Trophoblast cell (in vitro differentiated cells and primary cell): ENCODE data around the gene CTSC.

Source experiments
- DNase-seq, 2 donors: peaks; one replicate each; pipeline ENCODE4 v3.0.0-alpha.2; 2016
- H2AFZ ChIP-seq: 2 replicates; pipeline ENCODE4 v1.6.1; 2013; ENCODE audit warnings: low read length, moderate library complexity, mild to moderate bottlenecking; ENCODE audit not compliant: insufficient read depth, poor library complexity
- H2AK5ac ChIP-seq: 2 replicates; pipeline ENCODE4 v1.6.1; 2013; ENCODE audit warnings: mild to moderate bottlenecking, low read length
- H2BK120ac ChIP-seq: 2 replicates; pipeline ENCODE4 v1.6.1; 2013; ENCODE audit warnings: low read length, mild to moderate bottlenecking, moderate library complexity; ENCODE audit not compliant: insufficient read depth, poor library complexity
- H2BK12ac ChIP-seq: 2 replicates; pipeline ENCODE4 v1.6.1; 2013; ENCODE audit warnings: mild to moderate bottlenecking, low read length, moderate library complexity
- H2BK5ac ChIP-seq: 2 replicates; pipeline ENCODE4 v1.6.1; 2013; ENCODE audit warnings: low read length, low read depth, moderate library complexity, mild to moderate bottlenecking; ENCODE audit not compliant: poor library complexity
- H3K14ac ChIP-seq: 2 replicates; pipeline ENCODE4 v1.6.1; 2013; ENCODE audit warnings: mild to moderate bottlenecking, low read length
- H3K18ac ChIP-seq: 2 replicates; pipeline ENCODE4 v1.6.1; 2013; ENCODE audit warnings: mild to moderate bottlenecking, low read length
- H3K23ac ChIP-seq: 2 replicates; pipeline ENCODE4 v1.6.1; 2013; ENCODE audit warnings: low read length
- H3K27ac ChIP-seq: 2 replicates; pipeline ENCODE4 v1.5.1; 2013; ENCODE audit warnings: low read depth, mild to moderate bottlenecking, inconsistent platforms, low read length, moderate library complexity
- H3K27me3 ChIP-seq: 2 replicates; pipeline ENCODE4 v1.6.1; 2013; ENCODE audit warnings: inconsistent platforms, mild to moderate bottlenecking, low read length, moderate library complexity; ENCODE audit not compliant: insufficient read depth
- H3K36me3 ChIP-seq, 2 experiments: 1 replicate in 1 of 2; 2 replicates in 1 of 2; pipeline ENCODE4 v1.6.1; 2013; ENCODE audit warnings: low read length in 2 of 2, mild to moderate bottlenecking in 2 of 2, moderate library complexity in 1 of 2; ENCODE audit not compliant: insufficient read depth in 2 of 2, control insufficient read depth in 1 of 2
- H3K4ac ChIP-seq: 2 replicates; pipeline ENCODE4 v1.6.1; 2013; ENCODE audit warnings: low read depth, mild to moderate bottlenecking, low read length, moderate library complexity
- H3K4me1 ChIP-seq, 2 experiments: 1 replicate in 1 of 2; 2 replicates in 1 of 2; pipeline ENCODE4 v1.6.1; 2013; ENCODE audit warnings: low read length in 2 of 2, mild to moderate bottlenecking in 2 of 2, moderate library complexity in 1 of 2; ENCODE audit not compliant: insufficient read depth in 2 of 2, control insufficient read depth in 1 of 2
- H3K4me2 ChIP-seq: 2 replicates; pipeline ENCODE4 v1.6.1; 2013; ENCODE audit warnings: inconsistent platforms, mild to moderate bottlenecking, low read length, moderate library complexity
- H3K4me3 ChIP-seq: 2 replicates; pipeline ENCODE4 v1.5.1; 2013; ENCODE audit warnings: mild to moderate bottlenecking, low read depth, low read length, inconsistent platforms
- H3K79me1 ChIP-seq: one replicate; pipeline ENCODE4 v1.6.1; 2013; ENCODE audit warnings: low read length
- H3K79me2 ChIP-seq: 2 replicates; pipeline ENCODE4 v1.6.1; 2013; ENCODE audit warnings: low read length, mild to moderate bottlenecking; ENCODE audit not compliant: control insufficient read depth, insufficient read depth, poor library complexity
- H3K9ac ChIP-seq: 2 replicates; pipeline ENCODE4 v1.6.1; 2013; ENCODE audit warnings: mild to moderate bottlenecking, low read length
- H3K9me3 ChIP-seq: 2 replicates; pipeline ENCODE4 v1.6.1; 2013; ENCODE audit warnings: low read depth, mild to moderate bottlenecking, control low read depth, inconsistent platforms, low read length; ENCODE audit not compliant: insufficient read depth
- H4K12ac ChIP-seq: 2 replicates; pipeline ENCODE4 v1.6.1; 2013; ENCODE audit warnings: low read depth, mild to moderate bottlenecking, low read length, moderate library complexity
- H4K8ac ChIP-seq: 2 replicates; pipeline ENCODE4 v1.6.1; 2013; ENCODE audit warnings: low read depth, mild to moderate bottlenecking, low read length, moderate library complexity
- H4K91ac ChIP-seq: one replicate; pipeline ENCODE4 v1.6.1; 2013; ENCODE audit warnings: low read depth, mild to moderate bottlenecking, low read length, moderate library complexity
- WGBS: extraction: QIAGEN DNeasy Blood & Tissue Kit; methylation state at CpG from one replicate; pipeline ENCODE4 v1.1.7; 2013; ENCODE audit warnings: missing lambda C conversion rate; ENCODE audit not compliant: insufficient read length, insufficient coverage; ENCODE audit errors: extremely low coverage; 5-methylcytosine and 5-hydroxymethylcytosine counted together

Gene CTSC

GRCh38 chr11:88282747-88283515 is 54.6 kb downstream of the CTSC start:
- Histone ChIP-seq H3K18ac (no peak overlapping the region), H3K4me1 (peaks cover 0 to 4% of the 10 kb centered on the region in 2 experiments), H4K8ac (no peak overlapping the region), H2BK12ac (no peak overlapping the region), H3K9me3 (no peaks in the 10 kb centered on the region), H2BK5ac (no peak overlapping the region), H3K4me3 (no peak overlapping the region), H4K91ac (no peak overlapping the region), H3K36me3 (no peaks in the 10 kb centered on the region), H3K79me2 (no peaks in the 10 kb centered on the region), H3K79me1 (no peaks in the 10 kb centered on the region), H3K27ac (no peak overlapping the region), H3K4me2 (no peak overlapping the region), H4K12ac (no peak overlapping the region), H2AFZ (no peak overlapping the region), H2AK5ac (no peak overlapping the region), H3K4ac (no peak overlapping the region), H3K9ac (no peak overlapping the region), H3K23ac (no peak overlapping the region), H3K14ac (no peak overlapping the region), H2BK120ac (no peak overlapping the region), H3K27me3 (no peaks in the 10 kb centered on the region)
- WGBS = no CpG with 5 or more reads among the region's 1 CpG
- no peak for DNase-seq

DNA sequence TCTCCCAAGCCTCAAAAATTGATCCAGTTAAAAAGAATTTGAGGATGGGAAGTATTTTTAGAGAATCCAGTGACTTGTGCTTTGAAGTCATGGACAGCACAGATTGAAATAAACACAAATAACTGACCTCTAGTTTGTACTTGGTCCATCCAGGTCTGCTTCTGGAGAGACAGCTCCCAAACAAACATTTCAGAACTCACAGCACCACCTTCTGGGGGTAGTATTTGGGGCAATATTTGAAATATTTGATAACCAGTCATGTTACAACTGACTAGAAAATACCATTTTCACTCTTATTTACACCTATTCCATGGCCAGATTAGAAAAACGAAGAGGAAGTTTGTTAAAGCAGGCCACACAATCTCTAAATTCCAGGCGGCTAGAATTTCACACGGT is 56.2 kb downstream of the CTSC start:
- no peak overlapping the region for H3K4ac ChIP-seq
- H2AFZ ChIP-seq = no peak overlapping the region
- H3K27me3 ChIP-seq = no peaks in the 10 kb centered on the region
- no peak for DNase-seq
- no peaks in the 10 kb centered on the region for H3K36me3 ChIP-seq
- no peak overlapping the region for H2BK120ac ChIP-seq
- H4K91ac ChIP-seq = no peak overlapping the region
- H3K14ac ChIP-seq = no peak overlapping the region
- H3K27ac ChIP-seq = no peak overlapping the region
- no peaks in the 10 kb centered on the region for H3K9me3 ChIP-seq
- H2AK5ac ChIP-seq = no peak overlapping the region
- no peak overlapping the region for H3K4me2 ChIP-seq
- no peak overlapping the region for H3K4me3 ChIP-seq
- H3K23ac ChIP-seq = no peak overlapping the region
- H3K4me1 ChIP-seq = peaks cover 0 to 4% of the 10 kb centered on the region in 2 experiments
- H4K12ac ChIP-seq = no peak overlapping the region
- no CpG with 5 or more reads among the region's 3 CpGs for WGBS
- H2BK5ac ChIP-seq = no peak overlapping the region
- no peaks in the 10 kb centered on the region for H3K79me2 ChIP-seq
- H2BK12ac ChIP-seq = no peak overlapping the region
- H4K8ac ChIP-seq = no peak overlapping the region
- no peak overlapping the region for H3K9ac ChIP-seq
- no peak overlapping the region for H3K18ac ChIP-seq
- H3K79me1 ChIP-seq = no peaks in the 10 kb centered on the region

DNA sequence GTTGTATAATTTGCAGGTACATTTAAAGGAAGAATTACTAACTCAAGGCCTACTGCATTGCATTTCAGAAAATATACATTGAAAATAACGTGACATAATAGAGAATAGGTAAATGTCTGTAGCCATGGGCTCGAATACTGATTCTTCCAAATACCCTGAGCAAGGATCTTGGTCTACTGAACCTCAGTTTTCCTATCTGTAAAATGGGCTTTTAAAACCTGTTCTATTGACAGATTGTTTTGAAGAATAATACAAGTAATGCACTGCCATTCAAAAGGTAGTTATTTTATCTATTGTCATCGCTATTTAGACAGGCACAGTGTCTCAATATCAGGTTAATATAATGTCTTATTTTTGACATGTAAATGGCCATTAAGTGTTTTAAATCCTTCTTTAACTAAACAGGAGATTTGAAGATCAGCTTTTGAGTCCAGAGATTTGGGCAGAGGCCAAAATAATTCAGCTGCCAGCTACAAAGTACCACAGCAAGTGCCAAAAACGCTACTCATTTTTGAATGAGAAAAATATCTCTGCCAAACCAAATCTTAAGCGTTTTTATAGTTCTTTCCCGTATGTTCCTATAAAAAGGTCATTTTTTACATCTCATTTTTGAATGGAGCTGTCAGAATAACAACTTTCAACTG is 56.7 kb downstream of the CTSC start:
- Histone ChIP-seq H2BK120ac (no peak overlapping the region), H3K23ac (no peak overlapping the region), H3K4me2 (no peak overlapping the region), H3K36me3 (no peaks in the 10 kb centered on the region), H3K4me3 (no peak overlapping the region), H4K12ac (no peak overlapping the region), H4K8ac (no peak overlapping the region), H3K79me1 (no peaks in the 10 kb centered on the region), H3K9ac (no peak overlapping the region), H3K9me3 (no peaks in the 10 kb centered on the region), H2BK12ac (no peak overlapping the region), H4K91ac (no peak overlapping the region), H3K14ac (no peak overlapping the region), H2BK5ac (no peak overlapping the region), H3K4me1 (peaks cover 0 to 3% of the 10 kb centered on the region in 2 experiments), H2AFZ (no peak overlapping the region), H3K27ac (no peak overlapping the region), H3K18ac (no peak overlapping the region), H3K27me3 (no peaks in the 10 kb centered on the region), H3K4ac (no peak overlapping the region), H3K79me2 (no peaks in the 10 kb centered on the region), H2AK5ac (no peak overlapping the region)
- DNase-seq = no peak
- WGBS = no CpG with 5 or more reads among the region's 6 CpGs

- H3K18ac ChIP-seq = no peak overlapping the region
- H3K79me1 ChIP-seq = no peaks in the 10 kb centered on the region
- H3K27me3 ChIP-seq = no peaks in the 10 kb centered on the region
- DNase-seq = no peak
- no peak overlapping the region for H3K4ac ChIP-seq
- H3K36me3 ChIP-seq = no peaks in the 10 kb centered on the region
- no peak overlapping the region for H4K91ac ChIP-seq
- WGBS = no CpG with 5 or more reads among the region's 3 CpGs
- no peak overlapping the region for H2BK120ac ChIP-seq
- H2AFZ ChIP-seq = no peak overlapping the region
- H2AK5ac ChIP-seq = no peak overlapping the region
- H3K27ac ChIP-seq = no peak overlapping the region
- H3K14ac ChIP-seq = no peak overlapping the region
- no peak overlapping the region for H3K23ac ChIP-seq
- H3K9me3 ChIP-seq = no peaks in the 10 kb centered on the region
- no peak overlapping the region for H2BK12ac ChIP-seq
- H4K8ac ChIP-seq = no peak overlapping the region
- H4K12ac ChIP-seq = no peak overlapping the region
- H3K4me1 ChIP-seq = no peaks in the 10 kb centered on the region
- H3K79me2 ChIP-seq = no peaks in the 10 kb centered on the region
- H2BK5ac ChIP-seq = no peak overlapping the region
- no peak overlapping the region for H3K4me2 ChIP-seq
- no peak overlapping the region for H3K9ac ChIP-seq
- no peak overlapping the region for H3K4me3 ChIP-seq
These were observed 60.1 kb downstream of the CTSC start for GRCh38 chr11:88277349-88277915.
